Gastrocnemius medialis (tissue), 4 donors: Measurements from ENCODE around the gene INPP5A. TPM values are rescaled to one million over a fixed set of nuclear protein-coding genes. Genes with fewer than 3 reads are reported as not detected.

Experiments used
- ATAC-seq, 2 donors: fragments of 150-250 bp; one replicate each; pipeline ENCODE4 v1.9.1; 2016
- DNase-seq, 2 donors: peaks; one replicate each; pipeline ENCODE4 v3.0.0-alpha.2; 2019
- H3K27ac ChIP-seq, 4 donors: fragments of 200-600 bp; sonication (generic); 1 replicate in 1 of 4; 2 replicates in 3 of 4; pipeline ENCODE4 v1.5.1; 2016 to 2018; ENCODE audit warnings: mild to moderate bottlenecking in 2 of 4, moderate library complexity in 1 of 4
- H3K27me3 ChIP-seq, 3 donors: fragments of 200-600 bp; sonication (generic) in 2 of 3; 1 replicate in 1 of 3; 2 replicates in 2 of 3; pipeline versions ENCODE4 v1.5.1 to v1.6.0; 2016 to 2019; ENCODE audit warnings: mild to moderate bottlenecking in 1 of 3, moderate library complexity in 1 of 3
- H3K36me3 ChIP-seq, 2 donors: fragments of 200-600 bp; sonication (generic) in 1 of 2; one replicate each; pipeline ENCODE4 v1.5.1; 2017 to 2018
- H3K4me1 ChIP-seq, 2 donors: fragments of 200-600 bp; sonication (generic) in 1 of 2; one replicate each; pipeline ENCODE4 v1.5.1; 2016 to 2017; ENCODE audit warnings: mild to moderate bottlenecking in 2 of 2
- H3K4me3 ChIP-seq, 4 donors: fragments of 200-600 bp; sonication (generic) in 3 of 4; 1 replicate in 1 of 4; 2 replicates in 3 of 4; pipeline ENCODE4 v1.5.1; 2016 to 2019; ENCODE audit warnings: mild to moderate bottlenecking in 2 of 4
- H3K9me3 ChIP-seq, 3 donors: fragments of 200-600 bp; sonication (generic) in 2 of 3; 1 replicate in 1 of 3; 2 replicates in 2 of 3; pipeline ENCODE4 v1.5.1; 2016 to 2019
- CTCF ChIP-seq, 5 experiments: fragments of 450-650 bp in 3 of 5; fragments of 200-600 bp in 2 of 5; sonication (generic) in 2 of 5; IDR thresholded peaks in 4 of 5; conservative IDR thresholded peaks in 1 of 5; 1 replicate in 4 of 5; 2 replicates in 1 of 5; pipeline ENCODE4 v1.5.1; 2016 to 2019; ENCODE audit warnings: antibody characterized with exemption in 5 of 5, mild to moderate bottlenecking in 3 of 5, moderate library complexity in 3 of 5
- POLR2A ChIP-seq, 2 donors: fragments of 450-650 bp; IDR thresholded peaks; one replicate each; pipeline ENCODE4 v1.6.1; 2017; ENCODE audit warnings: antibody characterized with exemption in 2 of 2, mild to moderate bottlenecking in 2 of 2, moderate library complexity in 2 of 2
- in situ Hi-C, 4 donors: fragments of 200-750 bp; cut with MboI; loops; one replicate each; pipeline versions ENCODE4 v1.15.0 to v1.8.0; 2017; ENCODE audit warnings: low sequenced_read_pairs in 4 of 4
- intact Hi-C: fragments of 100-400 bp; cut with DNase I; formaldehyde crosslinking; loops from one replicate; pipeline ENCODE4 v1.15.1; 2023; ENCODE audit warnings: low total_unique reads
- total RNA-seq, 4 donors: library from RNA; depleted of rRNA; stranded (reverse); fragments of >200 nt; gene quantifications; one replicate each; pipeline versions ENCODE4 v1.1.0 to v1.2.3, GENCODE V29; 2016

Gene INPP5A
- total RNA-seq, 4 donors from 2014 or later: 74.9 to 107 (median 92.4) TPM

DNA sequence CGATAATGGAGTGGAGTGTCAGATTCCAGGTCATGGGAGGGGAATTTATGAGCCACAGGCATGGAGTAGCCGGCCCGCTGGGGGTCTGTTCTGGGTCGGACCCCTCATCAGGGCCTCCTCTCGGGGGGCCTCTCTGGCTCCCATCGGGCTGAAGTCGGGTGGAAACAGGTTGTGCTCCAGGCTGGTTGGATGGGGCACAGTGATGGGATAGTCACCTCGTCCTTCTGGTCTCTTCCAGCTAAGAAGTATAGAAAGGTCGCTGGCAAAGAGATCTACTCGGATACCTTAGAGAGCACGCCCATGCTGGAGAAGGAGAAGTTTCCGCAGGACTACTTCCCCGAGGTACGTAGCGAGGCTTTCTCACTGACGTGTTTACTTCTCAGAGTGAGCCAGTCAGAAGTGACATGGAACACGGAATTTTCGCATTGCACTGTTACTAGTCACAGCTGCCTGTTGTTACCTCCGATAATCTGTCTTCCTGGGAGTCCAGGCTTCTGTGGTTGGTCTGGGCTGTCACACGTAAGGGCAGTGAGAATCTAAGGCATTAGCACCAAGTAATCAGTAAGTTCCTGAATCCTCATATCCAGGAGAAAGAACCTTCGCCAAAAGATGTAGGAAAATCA is 160.1 kb downstream of the INPP5A start:
- Histone ChIP-seq H3K27ac (no peak overlapping the region), H3K36me3 (peaks cover 0 to 4% of the 10 kb centered on the region in 2 donors), H3K4me3 (no peak overlapping the region), H3K27me3 (no peaks in the 10 kb centered on the region), H3K9me3 (no peaks in the 10 kb centered on the region), H3K4me1 (no peaks in the 10 kb centered on the region)
- in situ Hi-C loops (no loop called here), intact Hi-C loops (no loop called here)
- ATAC-seq: no peak
- TF ChIP-seq POLR2A (IDR thresholded peaks at IDR 0.05) (no peak), CTCF (IDR thresholded peaks at IDR 0.05 in 4 of 5, conservative IDR thresholded peaks at IDR 0.05 in 1 of 5) (no peak)
- no peak for DNase-seq

GRCh38 chr10:132698211-132698751 is 160.7 kb downstream of the INPP5A start:
- no peak for TF ChIP-seq CTCF (IDR thresholded peaks at IDR 0.05 in 4 of 5, conservative IDR thresholded peaks at IDR 0.05 in 1 of 5)
- no peak for TF ChIP-seq POLR2A (IDR thresholded peaks at IDR 0.05)

GRCh38 chr10:132698761-132699391 is 161.3 kb downstream of the INPP5A start:
- in situ Hi-C loops: no loop called here
- Histone ChIP-seq H3K27ac (no peak overlapping the region), H3K36me3 (peaks cover 0 to 4% of the 10 kb centered on the region in 2 donors), H3K4me1 (no peaks in the 10 kb centered on the region), H3K27me3 (no peaks in the 10 kb centered on the region), H3K4me3 (no peak overlapping the region), H3K9me3 (no peaks in the 10 kb centered on the region)
- intact Hi-C loops: no loop called here
- DNase-seq (no peak), ATAC-seq (no peak)
- no peak for TF ChIP-seq CTCF (IDR thresholded peaks at IDR 0.05 in 4 of 5, conservative IDR thresholded peaks at IDR 0.05 in 1 of 5)
- TF ChIP-seq POLR2A (IDR thresholded peaks at IDR 0.05): no peak

More at GRCh38 chr10:132698211-132698751, 160.7 kb downstream of the INPP5A start:
- no peaks in the 10 kb centered on the region for H3K4me1 ChIP-seq
- H3K27ac ChIP-seq: no peak overlapping the region
- in situ Hi-C loops (no loop called here), intact Hi-C loops (no loop called here)
- no peak overlapping the region for H3K4me3 ChIP-seq
- DNase-seq (no peak), ATAC-seq (no peak)
- H3K9me3 ChIP-seq: no peaks in the 10 kb centered on the region
- peaks cover 0 to 4% of the 10 kb centered on the region in 2 donors for H3K36me3 ChIP-seq
- H3K27me3 ChIP-seq: no peaks in the 10 kb centered on the region

DNA sequence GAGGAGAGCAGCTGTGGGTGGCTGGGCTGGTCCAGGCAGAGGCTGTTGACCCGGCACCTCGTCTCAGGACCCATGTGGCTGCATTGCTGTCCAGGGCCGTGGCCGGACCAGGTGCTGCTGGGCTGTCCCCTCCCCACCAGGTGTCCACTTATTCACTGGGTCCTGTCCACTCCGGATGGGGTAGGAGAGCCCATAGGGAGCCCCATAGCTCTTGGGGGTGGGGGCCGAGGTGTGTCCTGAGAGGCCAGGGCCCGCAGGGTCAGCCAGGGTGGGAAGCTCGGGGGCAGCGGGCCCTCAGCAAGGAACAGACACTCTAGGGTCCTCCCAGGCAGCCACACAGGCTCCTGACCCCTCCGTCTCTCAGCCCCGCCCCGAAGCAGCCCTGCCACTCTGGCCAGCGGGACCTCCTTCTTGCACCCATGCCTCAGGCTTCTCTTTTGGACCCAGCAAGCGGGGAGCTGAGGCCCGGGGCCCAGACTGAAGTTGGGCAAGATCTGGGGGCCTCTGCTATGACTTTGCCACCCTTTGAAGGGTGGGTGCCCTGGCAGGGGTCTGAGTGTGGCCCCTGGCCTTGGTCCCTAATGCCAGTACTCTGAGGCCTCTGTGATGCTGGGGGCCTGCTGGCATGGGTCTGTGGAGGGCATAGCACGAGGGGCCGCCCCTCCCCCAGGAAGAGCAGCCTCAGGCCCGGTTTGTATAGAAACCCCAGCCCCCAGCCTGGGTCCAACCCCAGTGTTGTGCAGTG is 162.0 kb downstream of the INPP5A start:
- Histone ChIP-seq H3K27ac (no peak overlapping the region), H3K36me3 (peaks cover 0 to 4% of the 10 kb centered on the region in 2 donors), H3K27me3 (no peaks in the 10 kb centered on the region), H3K9me3 (no peaks in the 10 kb centered on the region), H3K4me3 (no peak overlapping the region), H3K4me1 (no peaks in the 10 kb centered on the region)
- TF ChIP-seq CTCF (IDR thresholded peaks at IDR 0.05 in 4 of 5, conservative IDR thresholded peaks at IDR 0.05 in 1 of 5) (no peak), POLR2A (IDR thresholded peaks at IDR 0.05) (no peak)
- in situ Hi-C loops (no loop called here), intact Hi-C loops (no loop called here)
- DNase-seq (no peak), ATAC-seq (no peak)
